SH-SY5Y (cell line): ENCODE measurements around the gene TOR2A.

Source experiments
- GATA2 ChIP-seq: IDR thresholded peaks from 2 replicates; pipeline ENCODE4 v1.6.1; 2011; ENCODE audit warnings: mild to moderate bottlenecking, low read depth, low read length
- GATA3 ChIP-seq: IDR thresholded peaks from 2 replicates; pipeline ENCODE4 v1.6.1; 2011; ENCODE audit warnings: low read depth, mild to moderate bottlenecking, low read length, moderate library complexity

- TF ChIP-seq GATA2: no peak
- no peak for TF ChIP-seq GATA3
These were observed 50.5 kb downstream of the TOR2A start for GRCh38 chr9:127684576-127684975.
